ELF-1 (cell line): Measurements from ENCODE around the gene IGF2.

Experiments
- DNase-seq: peaks from one replicate; pipeline ENCODE4 v3.0.0-alpha.2; 2016; ENCODE audit warnings: low read depth, low spot score

IGF2 gene

GRCh38 chr11:2092464-2092910 lies 46.7 kb downstream of the IGF2 start:
- no peak for DNase-seq

GRCh38 chr11:2091786-2092463 lies 47.3 kb downstream of the IGF2 start:
- no peak for DNase-seq

- no peak for DNase-seq
Observed at GRCh38 chr11:2091112-2091746, 48.0 kb downstream of the IGF2 start.

- DNase-seq = no peak
Observed at GRCh38 chr11:2090172-2091111, 48.7 kb downstream of the IGF2 start.

GRCh38 chr11:2089536-2090165 lies 49.5 kb downstream of the IGF2 start:
- DNase-seq = peak; percentile 83

GRCh38 chr11:2088746-2089535 lies 50.2 kb downstream of the IGF2 start:
- DNase-seq = peak; percentile 38

- no peak for DNase-seq
Observed at GRCh38 chr11:2088284-2088683, 50.9 kb downstream of the IGF2 start.

- DNase-seq = no peak
Observed at GRCh38 chr11:2086239-2087040, 52.7 kb downstream of the IGF2 start.

GRCh38 chr11:2085251-2086066 lies 53.7 kb downstream of the IGF2 start:
- DNase-seq = no peak

- no peak for DNase-seq
Observed at GRCh38 chr11:2084721-2085120, 54.5 kb downstream of the IGF2 start.
